Activated T-cell treated with anti-CD3 and anti-CD28 coated beads, Interleukin-2, amount 50 U/mL, for 4 hours (primary cell): ENCODE results near the gene EIF3B. TPM values are rescaled to one million over a fixed set of nuclear protein-coding genes. Genes with fewer than 3 reads are reported as not detected.
A peak's percentile ranks its signal among the peaks of the same experiment; 100 is the strongest.
"Not testable (repeated sequence)": the region's sequence is repeated elsewhere in the genome, so short reads cannot be mapped to it uniquely, and the experiment has no call there.

Experiments
- ATAC-seq, 2 donors: fragments of 200-7000 bp; cut with Tn5 transposase; one replicate each; pipeline ENCODE4 v1.10.0; 2021
- DNase-seq: peaks from one replicate; pipeline ENCODE4 v3.0.0-alpha.2; 2020
- H3K27me3 Mint-ChIP-seq: one replicate; pipeline ENCODE4 v1.8.0; 2021; ENCODE audit warnings: low read depth, mixed read lengths
- H3K36me3 Mint-ChIP-seq: one replicate; pipeline ENCODE4 v1.8.0; 2022; ENCODE audit warnings: mixed read lengths; ENCODE audit not compliant: insufficient read depth
- H3K4me1 Mint-ChIP-seq: one replicate; pipeline ENCODE4 v1.8.0; 2021; ENCODE audit warnings: low read depth, mixed read lengths
- H3K4me3 Mint-ChIP-seq: one replicate; pipeline ENCODE4 v1.8.0; 2021; ENCODE audit warnings: mild to moderate bottlenecking, moderate library complexity, mixed read lengths
- H3K9me3 Mint-ChIP-seq: one replicate; pipeline ENCODE4 v1.8.0; 2021; ENCODE audit warnings: mixed read lengths
- total RNA-seq, 3 donors: library from RNA; stranded (reverse); gene quantifications; one replicate each; pipeline ENCODE4 v1.2.1, GENCODE V29; 2021

Gene EIF3B
- total RNA-seq, 3 donors from 2014 or later: 448 to 483 (median 474) TPM

DNA sequence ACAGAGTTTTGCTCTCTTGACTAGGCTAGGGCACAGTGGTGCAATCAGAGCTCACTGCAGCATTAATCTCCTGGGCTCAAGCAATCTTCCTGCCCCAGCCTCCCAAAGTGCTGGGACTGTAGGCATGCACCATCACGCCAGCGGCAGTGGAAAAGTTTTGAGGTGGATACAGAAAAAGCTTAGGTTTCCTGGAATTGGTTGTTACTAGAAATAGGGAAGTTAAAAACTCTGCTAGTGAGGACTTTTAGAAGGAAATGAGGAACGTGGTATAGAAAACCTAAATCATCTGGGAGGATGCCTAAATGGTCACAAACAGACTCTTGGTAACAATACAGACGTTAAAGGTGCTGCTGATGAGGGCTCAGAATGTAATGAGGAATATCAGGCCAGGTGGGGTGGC is 29.5 kb upstream of the EIF3B start:
- ATAC-seq (no peak), DNase-seq (no peak)
- Mint-ChIP-seq H3K27me3 (peaks cover 2% of the 10 kb centered on the region), H3K4me1 (no peaks in the 10 kb centered on the region), H3K36me3 (no peaks in the 10 kb centered on the region), H3K4me3 (no peak overlapping the region), H3K9me3 (no peaks in the 10 kb centered on the region)

DNA sequence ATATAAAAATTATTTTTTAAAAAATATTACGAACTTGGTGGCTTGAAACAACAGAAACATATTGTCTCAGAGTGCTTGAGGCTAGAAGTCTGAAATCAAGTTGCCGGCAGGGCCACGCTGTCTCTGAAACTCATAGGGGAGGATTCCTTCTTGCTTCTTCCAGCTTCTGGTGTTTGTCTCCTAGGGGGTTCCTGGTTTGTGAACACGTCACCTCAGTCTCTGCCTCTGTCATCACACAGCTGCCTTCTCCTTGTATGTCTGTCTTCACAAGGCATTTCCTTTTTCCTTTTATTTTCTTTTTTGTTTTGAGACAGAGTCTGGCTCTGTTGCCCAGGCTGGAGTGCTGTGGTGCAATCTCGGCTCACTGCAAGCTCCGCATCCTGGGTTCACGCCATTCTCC is 27.7 kb upstream of the EIF3B start:
- H3K36me3 Mint-ChIP-seq: no peaks in the 10 kb centered on the region

GRCh38 chr7:2330493-2330892 is 24.1 kb upstream of the EIF3B start:
- Mint-ChIP-seq H3K9me3 (no peaks in the 10 kb centered on the region), H3K4me1 (no peaks in the 10 kb centered on the region), H3K36me3 (no peaks in the 10 kb centered on the region), H3K27me3 (no peaks in the 10 kb centered on the region), H3K4me3 (no peak overlapping the region)
- DNase-seq (no peak), ATAC-seq (no peak)

More for the DNA sequence above, 27.7 kb upstream of the EIF3B start:
- Mint-ChIP-seq H3K4me3 (no peak overlapping the region), H3K27me3 (no peaks in the 10 kb centered on the region), H3K9me3 (no peaks in the 10 kb centered on the region), H3K4me1 (no peaks in the 10 kb centered on the region)
- DNase-seq (no peak), ATAC-seq (no peak)

- Mint-ChIP-seq H3K27me3 (no peaks in the 10 kb centered on the region), H3K4me3 (no peak overlapping the region), H3K9me3 (no peaks in the 10 kb centered on the region), H3K4me1 (no peaks in the 10 kb centered on the region), H3K36me3 (no peaks in the 10 kb centered on the region)
- DNase-seq (no peak), ATAC-seq (no peak)
Measured at GRCh38 chr7:2331707-2332106, 22.9 kb upstream of the EIF3B start.

DNA sequence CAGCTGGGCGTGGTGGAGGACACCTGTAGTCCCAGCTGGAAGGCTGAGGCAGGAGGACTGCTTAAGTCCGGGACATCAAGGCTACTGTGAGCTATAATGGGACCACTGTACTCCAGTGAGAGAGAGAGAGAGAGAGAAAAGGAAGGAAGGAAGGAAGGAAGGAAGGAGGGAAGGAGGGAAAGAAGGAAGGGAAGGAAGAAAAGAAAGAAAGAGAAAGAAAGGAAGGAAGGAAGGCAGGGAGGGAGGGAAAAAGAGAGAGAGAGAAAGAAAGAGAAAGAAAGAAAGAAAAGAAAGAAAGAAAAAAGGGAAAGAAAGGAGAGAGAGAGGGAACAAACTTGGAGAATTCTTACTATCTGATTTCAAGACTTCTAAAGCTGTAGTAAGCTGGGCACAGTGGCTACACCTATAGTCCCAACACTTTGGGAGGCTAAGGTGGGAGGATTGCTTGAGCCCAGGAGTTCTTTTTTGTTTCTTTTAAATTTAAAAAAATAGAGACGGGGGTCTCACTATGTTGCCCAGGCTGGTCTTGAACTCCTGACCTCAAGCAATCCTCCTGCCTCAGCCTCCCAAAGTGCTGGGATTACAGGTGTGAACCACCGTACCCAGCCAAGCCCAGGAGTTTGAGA is 21.9 kb upstream of the EIF3B start:
- H3K4me3 Mint-ChIP-seq, ATAC-seq, H3K27me3 Mint-ChIP-seq, H3K4me1 Mint-ChIP-seq, DNase-seq, H3K9me3 Mint-ChIP-seq, H3K36me3 Mint-ChIP-seq: not testable (repeated sequence)

GRCh38 chr7:2336626-2337299 is 17.9 kb upstream of the EIF3B start:
- no peak for DNase-seq
- H3K4me3 Mint-ChIP-seq: no peak overlapping the region
- no peaks in the 10 kb centered on the region for H3K36me3 Mint-ChIP-seq
- no peaks in the 10 kb centered on the region for H3K9me3 Mint-ChIP-seq
- ATAC-seq: no peak
- no peaks in the 10 kb centered on the region for H3K4me1 Mint-ChIP-seq
- no peaks in the 10 kb centered on the region for H3K27me3 Mint-ChIP-seq

- peak in 1 of 2 donors; percentile 18 for ATAC-seq
- not testable (repeated sequence) for H3K9me3 Mint-ChIP-seq, H3K4me1 Mint-ChIP-seq, DNase-seq, H3K36me3 Mint-ChIP-seq, H3K27me3 Mint-ChIP-seq, H3K4me3 Mint-ChIP-seq
Measured at GRCh38 chr7:2347351-2348063, 7.1 kb upstream of the EIF3B start.

GRCh38 chr7:2350055-2350454 is 4.6 kb upstream of the EIF3B start:
- Mint-ChIP-seq H3K4me1 (peaks cover 5% of the 10 kb centered on the region), H3K4me3 (no peak overlapping the region), H3K9me3 (no peaks in the 10 kb centered on the region), H3K27me3 (no peaks in the 10 kb centered on the region), H3K36me3 (peaks cover 3% of the 10 kb centered on the region)
- ATAC-seq (no peak), DNase-seq (no peak)

- Mint-ChIP-seq H3K36me3 (peaks cover 4% of the 10 kb centered on the region), H3K27me3 (no peaks in the 10 kb centered on the region), H3K4me1 (peaks cover 6% of the 10 kb centered on the region), H3K9me3 (no peaks in the 10 kb centered on the region), H3K4me3 (no peak overlapping the region)
- DNase-seq (no peak), ATAC-seq (no peak)
Measured at GRCh38 chr7:2350861-2351260, 3.8 kb upstream of the EIF3B start.

GRCh38 chr7:2353113-2353935 is 1.3 kb upstream of the EIF3B start:
- H3K27me3 Mint-ChIP-seq: no peaks in the 10 kb centered on the region
- no peak for DNase-seq
- peak overlapping the region; percentile 87 for H3K4me3 Mint-ChIP-seq
- peaks cover 21% of the 10 kb centered on the region for H3K4me1 Mint-ChIP-seq
- H3K36me3 Mint-ChIP-seq: peaks cover 17% of the 10 kb centered on the region
- H3K9me3 Mint-ChIP-seq: no peaks in the 10 kb centered on the region
- ATAC-seq: peak in 1 of 2 donors; percentile 0

DNA sequence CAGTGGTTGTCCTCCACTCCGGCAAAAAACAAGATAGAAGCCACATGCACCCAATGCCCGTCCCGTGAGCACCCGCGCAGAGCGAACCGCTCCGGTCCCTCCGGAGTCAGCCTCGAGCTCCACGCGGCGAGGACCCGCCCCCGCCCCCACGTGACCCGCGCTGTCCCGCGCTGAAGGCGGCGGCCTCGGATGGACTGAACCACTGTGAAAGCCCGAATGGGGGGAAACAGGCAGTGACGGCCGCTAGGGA is 766 bp upstream of the EIF3B start:
- Mint-ChIP-seq H3K4me3 (peak overlapping the region; percentile 87), H3K27me3 (no peaks in the 10 kb centered on the region), H3K36me3 (peaks cover 17% of the 10 kb centered on the region), H3K9me3 (no peaks in the 10 kb centered on the region), H3K4me1 (peaks cover 26% of the 10 kb centered on the region)
- peak; percentile 90 for DNase-seq
- peak; percentile 73 to 77 for ATAC-seq

- peak; percentile 28 for DNase-seq
- Mint-ChIP-seq H3K4me1 (peaks cover 39% of the 10 kb centered on the region), H3K36me3 (peaks cover 26% of the 10 kb centered on the region), H3K27me3 (no peaks in the 10 kb centered on the region), H3K9me3 (no peaks in the 10 kb centered on the region), H3K4me3 (peak overlapping the region; percentile 88)
- ATAC-seq: peak; percentile 12 to 13
Measured at GRCh38 chr7:2354939-2355704, 495 bp downstream of the EIF3B start.

GRCh38 chr7:2355705-2356008 is 1.0 kb downstream of the EIF3B start:
- Mint-ChIP-seq H3K4me1 (peaks cover 44% of the 10 kb centered on the region), H3K36me3 (peaks cover 31% of the 10 kb centered on the region), H3K4me3 (peak overlapping the region; percentile 88), H3K27me3 (no peaks in the 10 kb centered on the region), H3K9me3 (no peaks in the 10 kb centered on the region)
- ATAC-seq: no peak
- DNase-seq: no peak

GRCh38 chr7:2357165-2357564 is 2.5 kb downstream of the EIF3B start:
- no peak for DNase-seq
- ATAC-seq: no peak
- Mint-ChIP-seq H3K36me3 (peaks cover 33% of the 10 kb centered on the region), H3K4me1 (peaks cover 46% of the 10 kb centered on the region), H3K4me3 (peak overlapping the region; percentile 88), H3K27me3 (no peaks in the 10 kb centered on the region), H3K9me3 (no peaks in the 10 kb centered on the region)
